Measurements from ENCODE around the gene PSENEN.

GRCh38 chr19:35729763-35730162 is 15.7 kb upstream of the PSENEN start:
- TF ChIP-seq CTCF (conservative IDR thresholded peaks at IDR 0.05 in 1 of 2, IDR thresholded peaks at IDR 0.05 in 1 of 2; ENCODE audit: low read depth in 1 of 2, low read length in 2 of 2) (no peak), EZH2 (IDR thresholded peaks at IDR 0.05; ENCODE audit: low read length, missing control alignments) (no peak)

Data from fibroblast of lung (primary cell).